Astrocyte (in vitro differentiated cells and primary cell): ENCODE measurements around the gene ADAMTS3. TPM values are rescaled to one million over a fixed set of nuclear protein-coding genes. Genes with fewer than 3 reads are reported as not detected.

Source experiments
- DNase-seq: peaks from one replicate; pipeline ENCODE4 v3.0.0-alpha.2; 2010; ENCODE audit warnings: low read depth
- FAIRE-seq: peaks from 2 replicates; lab custom pipeline; 2011; peaks lifted over from hg19 to GRCh38; lab: Jason Lieb, UNC
- H2AFZ ChIP-seq: 2 replicates; pipeline ENCODE4 v1.6.0; 2012; ENCODE audit warnings: low read depth, low read length, inconsistent platforms
- H3K27ac ChIP-seq: 2 replicates; pipeline ENCODE4 v1.5.1; 2011; ENCODE audit warnings: low read depth, low read length, inconsistent platforms
- H3K27me3 ChIP-seq: 2 replicates; pipeline ENCODE4 v1.6.0; 2011; ENCODE audit warnings: low read length, inconsistent platforms; ENCODE audit not compliant: insufficient read depth
- H3K36me3 ChIP-seq: 2 replicates; pipeline ENCODE4 v1.5.1; 2011; ENCODE audit warnings: low read length, inconsistent platforms; ENCODE audit not compliant: insufficient read depth
- H3K4me1 ChIP-seq: 2 replicates; pipeline ENCODE4 v1.5.1; 2011; ENCODE audit warnings: low read length, inconsistent platforms; ENCODE audit not compliant: insufficient read depth
- H3K4me2 ChIP-seq: 2 replicates; pipeline ENCODE4 v1.6.0; 2012; ENCODE audit warnings: low read length, inconsistent platforms
- H3K4me3 ChIP-seq: 2 replicates; pipeline ENCODE4 v1.5.1; 2011; ENCODE audit warnings: low read depth, mild to moderate bottlenecking, low read length, inconsistent platforms; ENCODE audit not compliant: insufficient read depth
- H3K79me2 ChIP-seq: 2 replicates; pipeline ENCODE4 v1.6.0; 2012; ENCODE audit warnings: mild to moderate bottlenecking, low read length, inconsistent platforms; ENCODE audit not compliant: insufficient read depth
- H3K9ac ChIP-seq: 2 replicates; pipeline ENCODE4 v1.6.0; 2012; ENCODE audit warnings: mild to moderate bottlenecking, low read length, inconsistent platforms
- H3K9me3 ChIP-seq: 2 replicates; pipeline ENCODE4 v1.5.1; 2012; ENCODE audit warnings: low read depth, mild to moderate bottlenecking, low read length, inconsistent platforms; ENCODE audit not compliant: insufficient read depth
- H4K20me1 ChIP-seq: 2 replicates; pipeline ENCODE4 v1.6.0; 2012; ENCODE audit warnings: low read length, inconsistent platforms; ENCODE audit not compliant: insufficient read depth
- H3K27ac Mint-ChIP-seq: one replicate; pipeline ENCODE4 v1.8.0; 2021; ENCODE audit warnings: mild to moderate bottlenecking, mixed read lengths; ENCODE audit not compliant: unreplicated experiment
- H3K27me3 Mint-ChIP-seq: one replicate; pipeline ENCODE4 v1.8.0; 2021; ENCODE audit warnings: low read depth, mixed read lengths; ENCODE audit not compliant: unreplicated experiment
- H3K36me3 Mint-ChIP-seq: one replicate; pipeline ENCODE4 v1.8.0; 2021; ENCODE audit warnings: low read depth, mixed read lengths; ENCODE audit not compliant: unreplicated experiment
- H3K4me1 Mint-ChIP-seq: one replicate; pipeline ENCODE4 v1.8.0; 2021; ENCODE audit warnings: low read depth, mixed read lengths; ENCODE audit not compliant: unreplicated experiment
- H3K4me3 Mint-ChIP-seq: one replicate; pipeline ENCODE4 v1.8.0; 2021; ENCODE audit warnings: mild to moderate bottlenecking, moderate library complexity, mixed read lengths; ENCODE audit not compliant: unreplicated experiment
- H3K9me3 Mint-ChIP-seq: one replicate; pipeline ENCODE4 v1.8.0; 2021; ENCODE audit warnings: mild to moderate bottlenecking, mixed read lengths; ENCODE audit not compliant: unreplicated experiment
- CTCF ChIP-seq: IDR thresholded peaks from 2 replicates; pipeline ENCODE4 v1.5.1; 2011; ENCODE audit warnings: low read depth, mild to moderate bottlenecking, inconsistent platforms, low read length, moderate library complexity; ENCODE audit not compliant: insufficient read depth
- EZH2 ChIP-seq: IDR thresholded peaks from 2 replicates; pipeline ENCODE4 v1.6.1; 2012; ENCODE audit warnings: mild to moderate bottlenecking, low read length, inconsistent platforms; ENCODE audit not compliant: insufficient read depth
- total RNA-seq: library from RNA; stranded (reverse); gene quantifications from 2 replicates; pipeline ENCODE4 v1.2.1, GENCODE V29; 2021

Gene ADAMTS3
- total RNA-seq, 1 donor from 2014 or later, result 4.2 TPM

DNA sequence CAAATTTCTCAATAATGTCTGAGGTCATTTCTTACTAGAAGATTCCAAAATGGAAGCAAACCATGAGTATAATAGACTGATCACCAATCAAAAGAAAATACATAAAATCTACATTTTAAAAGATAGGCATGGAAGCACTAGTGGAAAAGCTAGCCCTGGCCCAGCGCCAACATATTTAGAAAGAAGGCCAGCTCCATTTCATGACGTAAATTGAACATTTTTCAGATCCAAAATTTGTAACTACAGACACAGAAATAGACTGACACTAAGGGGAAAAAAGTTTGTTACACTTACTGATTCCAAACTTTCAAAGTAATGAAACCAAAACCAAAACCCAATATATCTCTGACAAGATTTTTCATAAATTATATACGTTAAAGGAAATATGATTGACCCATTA lies 117.7 kb downstream of the ADAMTS3 start:
- H3K27me3 Mint-ChIP-seq, result no peaks in the 10 kb centered on the region
- Histone ChIP-seq H3K9me3 (no peaks in the 10 kb centered on the region), H4K20me1 (no peaks in the 10 kb centered on the region), H3K36me3 (no peaks in the 10 kb centered on the region), H3K9ac (no peak overlapping the region), H2AFZ (no peak overlapping the region), H3K4me1 (no peaks in the 10 kb centered on the region), H3K4me2 (no peak overlapping the region), H3K4me3 (no peak overlapping the region), H3K27me3 (no peaks in the 10 kb centered on the region), H3K27ac (no peak overlapping the region), H3K79me2 (no peaks in the 10 kb centered on the region)
- no peak overlapping the region for H3K27ac Mint-ChIP-seq
- FAIRE-seq, result no peak
- H3K9me3 Mint-ChIP-seq, result no peaks in the 10 kb centered on the region
- no peaks in the 10 kb centered on the region for H3K36me3 Mint-ChIP-seq
- DNase-seq, result no peak
- no peak for TF ChIP-seq EZH2
- no peak for TF ChIP-seq CTCF
- H3K4me1 Mint-ChIP-seq, result peaks cover under 1% of the 10 kb centered on the region
- no peak overlapping the region for H3K4me3 Mint-ChIP-seq

GRCh38 chr4:72449705-72450104 lies 119.3 kb downstream of the ADAMTS3 start:
- peak; percentile 17 for DNase-seq
- H3K27me3 Mint-ChIP-seq, result no peaks in the 10 kb centered on the region
- H3K4me2 ChIP-seq, result no peak overlapping the region
- no peaks in the 10 kb centered on the region for H3K27me3 ChIP-seq
- no peak for FAIRE-seq
- H3K9me3 ChIP-seq, result no peaks in the 10 kb centered on the region
- H3K9ac ChIP-seq, result no peak overlapping the region
- H3K79me2 ChIP-seq, result no peaks in the 10 kb centered on the region
- peaks cover 5% of the 10 kb centered on the region for H3K4me1 Mint-ChIP-seq
- no peaks in the 10 kb centered on the region for H4K20me1 ChIP-seq
- H3K4me3 ChIP-seq, result no peak overlapping the region
- H3K27ac Mint-ChIP-seq, result no peak overlapping the region
- H3K9me3 Mint-ChIP-seq, result no peaks in the 10 kb centered on the region
- no peaks in the 10 kb centered on the region for H3K36me3 ChIP-seq
- no peak overlapping the region for H3K4me3 Mint-ChIP-seq
- no peaks in the 10 kb centered on the region for H3K36me3 Mint-ChIP-seq
- no peaks in the 10 kb centered on the region for H3K4me1 ChIP-seq
- TF ChIP-seq CTCF (no peak), EZH2 (no peak)
- no peak overlapping the region for H3K27ac ChIP-seq
- no peak overlapping the region for H2AFZ ChIP-seq

GRCh38 chr4:72448231-72448630 lies 120.8 kb downstream of the ADAMTS3 start:
- Histone ChIP-seq H3K36me3 (no peaks in the 10 kb centered on the region), H3K4me2 (no peak overlapping the region), H3K27ac (no peak overlapping the region), H3K79me2 (no peaks in the 10 kb centered on the region), H4K20me1 (no peaks in the 10 kb centered on the region), H3K4me1 (no peaks in the 10 kb centered on the region), H2AFZ (no peak overlapping the region), H3K27me3 (no peaks in the 10 kb centered on the region), H3K9ac (no peak overlapping the region), H3K4me3 (no peak overlapping the region), H3K9me3 (no peaks in the 10 kb centered on the region)
- peaks cover 5% of the 10 kb centered on the region for H3K4me1 Mint-ChIP-seq
- H3K27ac Mint-ChIP-seq, result no peak overlapping the region
- no peaks in the 10 kb centered on the region for H3K9me3 Mint-ChIP-seq
- DNase-seq (no peak), FAIRE-seq (no peak)
- no peaks in the 10 kb centered on the region for H3K27me3 Mint-ChIP-seq
- H3K36me3 Mint-ChIP-seq, result no peaks in the 10 kb centered on the region
- TF ChIP-seq EZH2, result no peak
- no peak for TF ChIP-seq CTCF
- no peak overlapping the region for H3K4me3 Mint-ChIP-seq
